ENCODE data around the gene CADM3. TPM values are rescaled to one million over a fixed set of nuclear protein-coding genes. Genes with fewer than 3 reads are reported as not detected.

The CADM3 gene
- total and polyA plus RNA-seq, 2 of the 8 experiments (the other 6 are each of a cell fraction or from before 2014, with no cell fraction given) = 8.3 to 8.5 TPM

- Histone ChIP-seq H3K27ac (ENCODE audit: low read depth, low read length) (no peak overlapping the region), H2AK5ac (ENCODE audit: low read depth, low read length) (no peak overlapping the region), H3K4me2 (ENCODE audit: insufficient read depth in 1 of 2, low read depth in 2 of 2, low read length in 2 of 2) (no peak overlapping the region), H3K4me3 (ENCODE audit: extremely low read depth in 1 of 4, insufficient read depth in 2 of 4, low read depth in 3 of 4, low read length in 4 of 4) (no peak overlapping the region), H3K9me3 (ENCODE audit: insufficient read depth in 2 of 2, low read depth in 1 of 2, low read length in 1 of 2) (no peaks in the 10 kb centered on the region), H3K9ac (replicated peaks in 1 of 4; ENCODE audit: extremely low read depth in 1 of 4, low read depth in 3 of 4, low read length in 3 of 4) (no peak overlapping the region), H3K23ac (ENCODE audit: insufficient read length) (no peak overlapping the region), H3K14ac (ENCODE audit: insufficient read length) (no peak overlapping the region), H4K20me1 (replicated peaks in 1 of 2; ENCODE audit: control insufficient read depth in 1 of 2, insufficient read depth in 2 of 2, low read length in 2 of 2) (no peaks in the 10 kb centered on the region), H2AFZ (ENCODE audit: low read length) (no peak overlapping the region), H2BK20ac (ENCODE audit: low read length) (no peak overlapping the region), H3K36me3 (ENCODE audit: control insufficient read depth in 2 of 4, insufficient read depth in 4 of 4, low read length in 3 of 4) (no peaks in the 10 kb centered on the region), H3K4ac (replicated peaks; ENCODE audit: insufficient read length, low read depth, low read length) (no peak overlapping the region), H4K8ac (ENCODE audit: extremely low read depth, insufficient read depth, low read length) (no peak overlapping the region), H3K56ac (replicated peaks; ENCODE audit: insufficient read length, low read depth, low read length) (no peak overlapping the region), H4K5ac (ENCODE audit: insufficient read length, low read depth, low read length) (no peak overlapping the region), H3K4me1 (replicated peaks in 1 of 4; ENCODE audit: control insufficient read depth in 3 of 4, insufficient read depth in 4 of 4, low read length in 3 of 4) (peaks cover 6 to 14% (median 11%) of the 10 kb centered on the region in 4 experiments), H3K23me2 (ENCODE audit: low read depth, low read length) (no peaks in the 10 kb centered on the region), H2BK5ac (ENCODE audit: low read depth, low read length) (no peak overlapping the region), H2BK120ac (replicated peaks; ENCODE audit: low read depth, low read length) (no peak overlapping the region), H3K27me3 (replicated peaks in 1 of 4; ENCODE audit: control insufficient read depth in 3 of 4, extremely low read depth in 1 of 4, insufficient read depth in 3 of 4, low read length in 3 of 4) (no peaks in the 10 kb centered on the region), H2BK15ac (ENCODE audit: low read length) (no peak overlapping the region), H4K91ac (replicated peaks; ENCODE audit: insufficient read length, low read length) (no peak overlapping the region), H3K79me2 (ENCODE audit: control insufficient read depth in 1 of 2, insufficient read depth in 2 of 2, low read length in 2 of 2) (no peaks in the 10 kb centered on the region), H2BK12ac (ENCODE audit: low read depth, low read length) (no peak overlapping the region), H3K18ac (ENCODE audit: extremely low read depth, low read length) (no peak overlapping the region), H3K79me1 (ENCODE audit: low read depth, low read length) (no peaks in the 10 kb centered on the region)
- ChIA-PET CTCF (ENCODE audit: partially characterized antibody) (interaction anchor here (0.6 to 26.6 kb wide), 25 partner anchors 12 to 1212 kb away, joined by 3 to 660 read pairs (median 4); partner anchors contain the start of genes ACKR1 and CADM3), POLR2A (ENCODE audit: partially characterized antibody) (interaction anchor here (0.7 kb wide), 1 partner anchor 37 kb away, joined by 3 read pairs; no protein-coding TSS in a partner anchor)
- FAIRE-seq (no peak), DNase-seq (ENCODE audit: low read depth in 1 of 2, low spot score in 2 of 2) (peak in 1 of 2 experiments; percentile 65)
- 19% methylated on average over 5 of the region's 5 CpGs; no CpG with 5 or more reads in 1 of the 2 experiments for WGBS, 2 experiments (ENCODE audit: extremely low coverage in 1 of 2, insufficient coverage in 1 of 2, insufficient read length in 1 of 2, insufficient replicate concordance in 2 of 2, low coverage in 1 of 2, low lambda C conversion rate in 2 of 2, missing lambda C conversion rate in 1 of 2)
- TF ChIP-seq YY1 (IDR thresholded peaks at IDR 0.05; ENCODE audit: low read depth, low read length) = 0 out of 2 replicates have a peak, but pooled peaks have one; percentile 8
- no peak for TF ChIP-seq ASH2L (IDR thresholded peaks at IDR 0.05; ENCODE audit: low read length)
- no peak for TF ChIP-seq SIX5 (IDR thresholded peaks at IDR 0.05; ENCODE audit: low read depth, low read length)
- TF ChIP-seq RAD21 (IDR thresholded peaks at IDR 0.05 in 1 of 2, conservative IDR thresholded peaks at IDR 0.05 in 1 of 2; ENCODE audit: low read depth in 2 of 2, low read length in 2 of 2) = peak; percentile 82 to 85
- no peak for TF ChIP-seq JUND (IDR thresholded peaks at IDR 0.05; ENCODE audit: low read length)
- TF ChIP-seq ZNF274 (IDR thresholded peaks at IDR 0.05; ENCODE audit: borderline replicate concordance, extremely low read depth, low read length) = no peak
- no peak for TF ChIP-seq EGR1 (IDR thresholded peaks at IDR 0.05; ENCODE audit: borderline replicate concordance, low read depth, low read length)
- no peak for TF ChIP-seq EP300 (IDR thresholded peaks at IDR 0.05; ENCODE audit: borderline replicate concordance in 1 of 2, low read depth in 2 of 2, low read length in 2 of 2)
- TF ChIP-seq SIN3A (conservative IDR thresholded peaks at IDR 0.05 in 1 of 2, IDR thresholded peaks at IDR 0.05 in 1 of 2; ENCODE audit: low read depth in 1 of 2, low read length in 2 of 2) = no peak
- no peak for TF ChIP-seq POU5F1 (IDR thresholded peaks at IDR 0.05; ENCODE audit: low read depth, low read length)
- TF ChIP-seq TAF7 (optimal IDR thresholded peaks at IDR 0.05; ENCODE audit: borderline replicate concordance, low read depth, low read length) = no peak
Measured at GRCh38 chr1:159214149-159214760, 42.8 kb downstream of the CADM3 start.

Measured in H1 (cell line).